Trophoblast cell (in vitro differentiated cells and primary cell): ENCODE data around the gene GYS2.
"Not testable (repeated sequence)": the region's sequence is repeated elsewhere in the genome, so short reads cannot be mapped to it uniquely, and the experiment has no call there.

Source experiments
- DNase-seq, 2 donors: peaks; one replicate each; pipeline ENCODE4 v3.0.0-alpha.2; 2016
- H2AFZ ChIP-seq: 2 replicates; pipeline ENCODE4 v1.6.1; 2013; ENCODE audit warnings: low read length, moderate library complexity, mild to moderate bottlenecking; ENCODE audit not compliant: insufficient read depth, poor library complexity
- H2AK5ac ChIP-seq: 2 replicates; pipeline ENCODE4 v1.6.1; 2013; ENCODE audit warnings: mild to moderate bottlenecking, low read length
- H2BK120ac ChIP-seq: 2 replicates; pipeline ENCODE4 v1.6.1; 2013; ENCODE audit warnings: low read length, mild to moderate bottlenecking, moderate library complexity; ENCODE audit not compliant: insufficient read depth, poor library complexity
- H2BK12ac ChIP-seq: 2 replicates; pipeline ENCODE4 v1.6.1; 2013; ENCODE audit warnings: mild to moderate bottlenecking, low read length, moderate library complexity
- H2BK5ac ChIP-seq: 2 replicates; pipeline ENCODE4 v1.6.1; 2013; ENCODE audit warnings: low read length, low read depth, moderate library complexity, mild to moderate bottlenecking; ENCODE audit not compliant: poor library complexity
- H3K14ac ChIP-seq: 2 replicates; pipeline ENCODE4 v1.6.1; 2013; ENCODE audit warnings: mild to moderate bottlenecking, low read length
- H3K18ac ChIP-seq: 2 replicates; pipeline ENCODE4 v1.6.1; 2013; ENCODE audit warnings: mild to moderate bottlenecking, low read length
- H3K23ac ChIP-seq: 2 replicates; pipeline ENCODE4 v1.6.1; 2013; ENCODE audit warnings: low read length
- H3K27ac ChIP-seq: 2 replicates; pipeline ENCODE4 v1.5.1; 2013; ENCODE audit warnings: low read depth, mild to moderate bottlenecking, inconsistent platforms, low read length, moderate library complexity
- H3K27me3 ChIP-seq: 2 replicates; pipeline ENCODE4 v1.6.1; 2013; ENCODE audit warnings: inconsistent platforms, mild to moderate bottlenecking, low read length, moderate library complexity; ENCODE audit not compliant: insufficient read depth
- H3K36me3 ChIP-seq, 2 experiments: 1 replicate in 1 of 2; 2 replicates in 1 of 2; pipeline ENCODE4 v1.6.1; 2013; ENCODE audit warnings: low read length in 2 of 2, mild to moderate bottlenecking in 2 of 2, moderate library complexity in 1 of 2; ENCODE audit not compliant: insufficient read depth in 2 of 2, control insufficient read depth in 1 of 2
- H3K4ac ChIP-seq: 2 replicates; pipeline ENCODE4 v1.6.1; 2013; ENCODE audit warnings: low read depth, mild to moderate bottlenecking, low read length, moderate library complexity
- H3K4me1 ChIP-seq, 2 experiments: 1 replicate in 1 of 2; 2 replicates in 1 of 2; pipeline ENCODE4 v1.6.1; 2013; ENCODE audit warnings: low read length in 2 of 2, mild to moderate bottlenecking in 2 of 2, moderate library complexity in 1 of 2; ENCODE audit not compliant: insufficient read depth in 2 of 2, control insufficient read depth in 1 of 2
- H3K4me2 ChIP-seq: 2 replicates; pipeline ENCODE4 v1.6.1; 2013; ENCODE audit warnings: inconsistent platforms, mild to moderate bottlenecking, low read length, moderate library complexity
- H3K4me3 ChIP-seq: 2 replicates; pipeline ENCODE4 v1.5.1; 2013; ENCODE audit warnings: mild to moderate bottlenecking, low read depth, low read length, inconsistent platforms
- H3K79me1 ChIP-seq: one replicate; pipeline ENCODE4 v1.6.1; 2013; ENCODE audit warnings: low read length
- H3K79me2 ChIP-seq: 2 replicates; pipeline ENCODE4 v1.6.1; 2013; ENCODE audit warnings: low read length, mild to moderate bottlenecking; ENCODE audit not compliant: control insufficient read depth, insufficient read depth, poor library complexity
- H3K9ac ChIP-seq: 2 replicates; pipeline ENCODE4 v1.6.1; 2013; ENCODE audit warnings: mild to moderate bottlenecking, low read length
- H3K9me3 ChIP-seq: 2 replicates; pipeline ENCODE4 v1.6.1; 2013; ENCODE audit warnings: low read depth, mild to moderate bottlenecking, control low read depth, inconsistent platforms, low read length; ENCODE audit not compliant: insufficient read depth
- H4K12ac ChIP-seq: 2 replicates; pipeline ENCODE4 v1.6.1; 2013; ENCODE audit warnings: low read depth, mild to moderate bottlenecking, low read length, moderate library complexity
- H4K8ac ChIP-seq: 2 replicates; pipeline ENCODE4 v1.6.1; 2013; ENCODE audit warnings: low read depth, mild to moderate bottlenecking, low read length, moderate library complexity
- H4K91ac ChIP-seq: one replicate; pipeline ENCODE4 v1.6.1; 2013; ENCODE audit warnings: low read depth, mild to moderate bottlenecking, low read length, moderate library complexity
- WGBS: extraction: QIAGEN DNeasy Blood & Tissue Kit; methylation state at CpG from one replicate; pipeline ENCODE4 v1.1.7; 2013; ENCODE audit warnings: missing lambda C conversion rate; ENCODE audit not compliant: insufficient read length, insufficient coverage; ENCODE audit errors: extremely low coverage; 5-methylcytosine and 5-hydroxymethylcytosine counted together

Gene GYS2

GRCh38 chr12:21599143-21599999 lies 5.3 kb downstream of the GYS2 start:
- no peak overlapping the region for H4K91ac ChIP-seq
- H3K9me3 ChIP-seq: no peaks in the 10 kb centered on the region
- H3K36me3 ChIP-seq: no peaks in the 10 kb centered on the region
- no peaks in the 10 kb centered on the region for H3K27me3 ChIP-seq
- H2BK12ac ChIP-seq: no peak overlapping the region
- no peak overlapping the region for H4K8ac ChIP-seq
- no peak overlapping the region for H3K4me3 ChIP-seq
- no peak overlapping the region for H3K27ac ChIP-seq
- no peak for DNase-seq
- H3K79me1 ChIP-seq: no peaks in the 10 kb centered on the region
- no peak overlapping the region for H4K12ac ChIP-seq
- no peaks in the 10 kb centered on the region for H3K79me2 ChIP-seq
- H3K9ac ChIP-seq: no peak overlapping the region
- H2AFZ ChIP-seq: no peak overlapping the region
- H3K4me1 ChIP-seq: peaks cover 0 to 2% of the 10 kb centered on the region in 2 experiments
- no peak overlapping the region for H2BK120ac ChIP-seq
- H3K18ac ChIP-seq: no peak overlapping the region
- WGBS: no CpG with 5 or more reads among the region's 3 CpGs
- no peak overlapping the region for H2BK5ac ChIP-seq
- no peak overlapping the region for H3K23ac ChIP-seq
- no peak overlapping the region for H3K4ac ChIP-seq
- H2AK5ac ChIP-seq: no peak overlapping the region
- H3K4me2 ChIP-seq: no peak overlapping the region
- H3K14ac ChIP-seq: no peak overlapping the region

- Histone ChIP-seq H3K27me3 (no peaks in the 10 kb centered on the region), H3K4me2 (no peak overlapping the region), H3K27ac (no peak overlapping the region), H2AFZ (no peak overlapping the region), H2BK120ac (no peak overlapping the region), H2BK12ac (no peak overlapping the region), H4K91ac (no peak overlapping the region), H3K23ac (no peak overlapping the region), H4K8ac (no peak overlapping the region), H3K18ac (no peak overlapping the region), H2AK5ac (no peak overlapping the region), H3K79me1 (no peaks in the 10 kb centered on the region), H3K36me3 (no peaks in the 10 kb centered on the region), H3K9ac (no peak overlapping the region), H2BK5ac (no peak overlapping the region), H3K4ac (no peak overlapping the region), H4K12ac (no peak overlapping the region), H3K4me1 (no peaks in the 10 kb centered on the region), H3K79me2 (no peaks in the 10 kb centered on the region), H3K4me3 (no peak overlapping the region), H3K14ac (no peak overlapping the region), H3K9me3 (no peaks in the 10 kb centered on the region)
- no peak for DNase-seq
- no CpG with 5 or more reads among the region's 4 CpGs for WGBS
These were observed 6.0 kb downstream of the GYS2 start for GRCh38 chr12:21598651-21599050.

DNA sequence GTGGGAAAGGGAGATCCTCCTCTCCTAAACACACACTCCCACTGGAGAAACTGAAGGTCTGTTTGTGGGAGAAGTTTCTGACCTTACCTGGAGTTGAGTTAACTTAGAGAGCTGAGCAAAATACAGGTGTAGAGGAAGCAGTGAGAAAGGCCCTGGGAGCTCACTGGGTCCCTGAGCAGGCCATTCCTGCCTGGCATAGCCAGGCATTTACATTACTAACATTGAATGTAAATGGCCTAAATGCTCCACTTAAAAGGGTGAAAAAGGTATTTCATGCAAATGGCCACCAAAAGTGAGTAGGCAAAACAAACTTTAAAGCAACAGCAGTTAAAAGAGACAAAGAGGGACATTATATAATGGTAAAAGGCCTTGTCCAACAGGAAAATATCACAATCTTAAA lies 9.3 kb downstream of the GYS2 start:
- not testable (repeated sequence) for DNase-seq, H3K27me3 ChIP-seq, H3K4me1 ChIP-seq

DNA sequence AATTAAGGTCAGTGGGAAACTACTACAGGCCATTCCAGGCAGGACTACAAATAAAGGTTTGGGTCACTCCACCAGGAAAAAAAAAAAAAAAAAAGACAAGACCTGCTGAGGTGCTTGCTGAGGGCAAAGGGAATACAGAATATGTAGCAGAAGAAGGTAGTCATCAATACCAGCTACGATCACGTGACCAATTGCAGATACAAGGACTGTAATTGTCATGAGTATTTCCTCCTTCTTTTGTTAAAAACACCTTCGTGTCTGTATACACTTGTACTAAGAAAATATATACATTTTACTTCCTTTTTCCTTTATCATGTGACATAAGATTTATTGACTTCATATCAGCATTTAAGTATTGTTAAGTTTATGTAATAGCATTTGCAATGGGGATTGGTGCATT lies 19.2 kb downstream of the GYS2 start:
- Histone ChIP-seq H3K4me1 (no peaks in the 10 kb centered on the region), H3K79me1 (no peaks in the 10 kb centered on the region), H3K27ac (no peak overlapping the region), H2BK5ac (no peak overlapping the region), H3K9me3 (peaks cover 2% of the 10 kb centered on the region), H3K23ac (no peak overlapping the region), H4K12ac (no peak overlapping the region), H3K9ac (no peak overlapping the region), H2AFZ (no peak overlapping the region), H4K91ac (no peak overlapping the region), H2BK120ac (no peak overlapping the region), H4K8ac (no peak overlapping the region), H3K18ac (no peak overlapping the region), H3K4me2 (no peak overlapping the region), H2AK5ac (no peak overlapping the region), H3K27me3 (no peaks in the 10 kb centered on the region), H3K4me3 (no peak overlapping the region), H3K79me2 (no peaks in the 10 kb centered on the region), H3K4ac (no peak overlapping the region), H3K36me3 (no peaks in the 10 kb centered on the region), H3K14ac (no peak overlapping the region), H2BK12ac (no peak overlapping the region)
- WGBS: no CpG with 5 or more reads among the region's 3 CpGs
- no peak for DNase-seq

More for the DNA sequence above, 9.3 kb downstream of the GYS2 start:
- H3K4me2 ChIP-seq, H2BK5ac ChIP-seq, H3K23ac ChIP-seq, H2AK5ac ChIP-seq, H4K12ac ChIP-seq, H3K14ac ChIP-seq, H3K79me1 ChIP-seq, H3K79me2 ChIP-seq, H3K9me3 ChIP-seq, H3K4me3 ChIP-seq, H3K9ac ChIP-seq, H2BK120ac ChIP-seq, H3K36me3 ChIP-seq, H4K8ac ChIP-seq, H3K18ac ChIP-seq, H4K91ac ChIP-seq, H3K4ac ChIP-seq, H3K27ac ChIP-seq, H2AFZ ChIP-seq, H2BK12ac ChIP-seq: not testable (repeated sequence)
